Suprapubic skin (tissue), 4 donors: ENCODE results near the gene OSTF1.

Experiments
- CTCF ChIP-seq, 2 donors: fragments of 200-600 bp in 1 of 2; fragments of 450-650 bp in 1 of 2; sonication (generic) in 1 of 2; IDR thresholded peaks; one replicate each; pipeline ENCODE4 v1.5.1; 2016 to 2019; ENCODE audit warnings: antibody characterized with exemption in 2 of 2, mild to moderate bottlenecking in 1 of 2, moderate library complexity in 1 of 2
- EP300 ChIP-seq: sonication (generic); formaldehyde crosslinking; IDR thresholded peaks from one replicate; pipeline ENCODE4 v1.6.1; 2017; ENCODE audit warnings: antibody characterized with exemption
- POLR2AphosphoS5 ChIP-seq, 3 donors: sonication (generic); formaldehyde crosslinking; IDR thresholded peaks; one replicate each; pipeline ENCODE4 v1.6.1; 2017; ENCODE audit warnings: antibody characterized with exemption in 3 of 3

- TF ChIP-seq CTCF (IDR thresholded peaks at IDR 0.05) (no peak), POLR2AphosphoS5 (IDR thresholded peaks at IDR 0.05) (no peak), EP300 (no peak)
Measured at GRCh38 chr9:75071530-75072122, 16.7 kb upstream of the OSTF1 start.
